Activated CD4-positive, alpha-beta T cell treated with anti-CD3 and anti-CD28 coated beads, Interleukin-2, Interleukin-6, amounts not matched to agents 100 ng/mL and 50 ng/mL, durations not matched to agents 16 hours and 8 hours (primary cell): ENCODE results near the gene IFTAP.

Experiments used
- DNase-seq: peaks from one replicate; pipeline ENCODE4 v3.0.0-alpha.2; 2020

The IFTAP gene

GRCh38 chr11:36600180-36600579 lies 5.9 kb downstream of the IFTAP start:
- no peak for DNase-seq

GRCh38 chr11:36601155-36601554 lies 6.9 kb downstream of the IFTAP start:
- DNase-seq = no peak

- no peak for DNase-seq
Observed at GRCh38 chr11:36602135-36602534, 7.8 kb downstream of the IFTAP start.

GRCh38 chr11:36605221-36606216 lies 11.2 kb downstream of the IFTAP start:
- no peak for DNase-seq

GRCh38 chr11:36608491-36609199 lies 14.3 kb downstream of the IFTAP start:
- no peak for DNase-seq

- DNase-seq = no peak
Observed at GRCh38 chr11:36609383-36609782, 15.1 kb downstream of the IFTAP start.

GRCh38 chr11:36615826-36616225 lies 21.5 kb downstream of the IFTAP start:
- no peak for DNase-seq

- DNase-seq = no peak
Observed at GRCh38 chr11:36617543-36618362, 23.5 kb downstream of the IFTAP start.

- DNase-seq = no peak
Observed at GRCh38 chr11:36618363-36619047, 24.2 kb downstream of the IFTAP start.

- DNase-seq = peak; percentile 6
Observed at GRCh38 chr11:36619502-36619901, 25.2 kb downstream of the IFTAP start.

- DNase-seq = no peak
Observed at GRCh38 chr11:36620246-36620645, 25.9 kb downstream of the IFTAP start.

GRCh38 chr11:36622431-36623136 lies 28.3 kb downstream of the IFTAP start:
- peak; percentile 17 for DNase-seq

- DNase-seq = no peak
Observed at GRCh38 chr11:36623494-36623893, 29.2 kb downstream of the IFTAP start.

- no peak for DNase-seq
Observed at GRCh38 chr11:36627006-36627405, 32.7 kb downstream of the IFTAP start.

- DNase-seq = no peak
Observed at GRCh38 chr11:36627471-36627870, 33.2 kb downstream of the IFTAP start.

GRCh38 chr11:36628141-36628540 lies 33.8 kb downstream of the IFTAP start:
- no peak for DNase-seq

GRCh38 chr11:36628765-36629244 lies 34.5 kb downstream of the IFTAP start:
- no peak for DNase-seq

GRCh38 chr11:36631774-36632173 lies 37.5 kb downstream of the IFTAP start:
- DNase-seq = peak; percentile 22

GRCh38 chr11:36635066-36635862 lies 41.0 kb downstream of the IFTAP start:
- no peak for DNase-seq

- no peak for DNase-seq
Observed at GRCh38 chr11:36638556-36638955, 44.3 kb downstream of the IFTAP start.
